Measurements from ENCODE around the gene RPS15.

The RPS15 gene

DNA sequence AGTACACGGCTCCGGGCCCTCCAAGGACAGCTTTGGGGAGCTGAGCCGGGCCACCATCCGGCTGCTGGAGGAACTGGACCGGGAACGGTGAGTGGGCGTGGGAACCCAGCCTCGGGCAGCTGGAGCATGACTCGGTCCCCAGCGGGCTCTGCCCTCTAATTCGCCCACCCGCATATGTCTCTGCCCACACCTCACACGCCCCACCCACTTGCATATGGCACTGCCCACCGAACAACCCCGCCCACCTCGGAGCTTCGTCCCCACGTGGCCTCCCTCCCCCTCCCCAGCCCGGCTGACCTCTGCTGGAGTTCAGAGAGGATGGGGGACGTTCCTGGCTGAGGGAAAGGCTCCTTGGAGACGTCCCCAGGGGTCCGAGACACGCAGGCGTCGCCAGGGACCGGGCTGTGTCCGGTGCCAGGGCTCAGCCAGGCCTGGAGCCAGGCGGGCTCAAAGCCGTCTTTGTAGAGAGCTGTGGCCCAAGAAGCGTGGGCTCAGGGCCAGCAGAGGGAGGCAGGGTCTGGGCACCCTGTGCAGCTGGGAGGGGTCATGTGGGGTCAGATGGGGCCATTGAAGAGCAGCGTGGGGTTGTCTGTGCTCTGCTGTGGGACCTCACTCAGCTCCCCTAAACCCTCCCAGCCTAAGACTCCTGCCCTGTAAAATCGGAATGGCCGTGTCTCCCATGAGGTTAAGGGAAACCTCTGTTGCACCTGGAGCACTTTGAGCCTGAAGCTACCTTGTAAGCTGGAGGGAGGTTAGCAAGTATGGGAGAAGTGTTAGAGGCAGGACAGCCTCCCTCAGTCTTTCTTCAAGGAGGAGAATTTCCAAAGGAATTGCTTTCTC, 15.5 kb downstream of the RPS15 start:
- Histone ChIP-seq H3K4me3 (ENCODE audit: low read length) (no peak overlapping the region), H2AFZ (ENCODE audit: low read depth, low read length) (no peak overlapping the region), H3K4me1 (ENCODE audit: low read length) (peaks cover 6% of the 10 kb centered on the region), H3K9me3 (ENCODE audit: insufficient read depth, low read length) (no peaks in the 10 kb centered on the region), H3K36me3 (replicated peaks; ENCODE audit: low read depth, low read length) (no peaks in the 10 kb centered on the region), H3K27ac (ENCODE audit: low read length) (no peak overlapping the region), H3K27me3 (ENCODE audit: low read depth, low read length) (no peaks in the 10 kb centered on the region), H3K4me2 (ENCODE audit: low read length) (no peak overlapping the region), H3K79me2 (ENCODE audit: low read length) (no peaks in the 10 kb centered on the region), H4K20me1 (ENCODE audit: insufficient read depth, low read length) (peaks cover 3% of the 10 kb centered on the region; the same call in 1 of the 2 replicates), H3K9ac (ENCODE audit: low read length) (no peak overlapping the region)
- TF ChIP-seq EZH2phosphoT487 (IDR thresholded peaks at IDR 0.05; ENCODE audit: low read depth) = no peak
- no peak for TF ChIP-seq CTCF (IDR thresholded peaks at IDR 0.05; ENCODE audit: low read depth, low read length)

DNA sequence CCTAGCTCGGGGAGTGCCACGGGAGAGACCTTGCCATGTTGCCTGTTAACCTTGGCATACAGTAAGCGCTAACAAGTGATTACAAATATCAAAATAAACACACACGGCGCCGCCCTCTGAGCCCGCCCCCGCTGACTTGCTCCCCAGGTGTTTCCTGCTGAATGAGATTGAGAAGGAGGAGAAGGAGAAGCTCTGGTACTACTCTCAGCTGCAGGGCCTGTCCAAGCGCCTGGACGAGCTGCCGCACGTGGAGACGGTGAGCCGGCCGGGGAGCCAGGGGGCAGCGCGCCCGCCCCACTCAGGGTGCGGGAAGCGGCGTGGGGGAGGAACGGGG, 16.8 kb downstream of the RPS15 start:
- no peaks in the 10 kb centered on the region for H3K79me2 ChIP-seq (ENCODE audit: low read length)
- no peak for TF ChIP-seq CTCF (IDR thresholded peaks at IDR 0.05; ENCODE audit: low read depth, low read length)
- no peak for TF ChIP-seq EZH2phosphoT487 (IDR thresholded peaks at IDR 0.05; ENCODE audit: low read depth)
- H3K9ac ChIP-seq (ENCODE audit: low read length) = no peak overlapping the region
- no peak overlapping the region for H3K4me3 ChIP-seq (ENCODE audit: low read length)
- H3K4me1 ChIP-seq (ENCODE audit: low read length) = peaks cover 7% of the 10 kb centered on the region
- no peak overlapping the region for H2AFZ ChIP-seq (ENCODE audit: low read depth, low read length)
- H3K4me2 ChIP-seq (ENCODE audit: low read length) = no peak overlapping the region
- no peaks in the 10 kb centered on the region for H3K9me3 ChIP-seq (ENCODE audit: insufficient read depth, low read length)
- H4K20me1 ChIP-seq (ENCODE audit: insufficient read depth, low read length) = peaks cover 3% of the 10 kb centered on the region; the same call in 1 of the 2 replicates
- H3K27ac ChIP-seq (ENCODE audit: low read length) = no peak overlapping the region
- no peaks in the 10 kb centered on the region for H3K36me3 ChIP-seq (replicated peaks; ENCODE audit: low read depth, low read length)
- no peaks in the 10 kb centered on the region for H3K27me3 ChIP-seq (ENCODE audit: low read depth, low read length)

- H4K20me1 ChIP-seq (ENCODE audit: insufficient read depth, low read length) = peaks cover 3% of the 10 kb centered on the region; the same call in 1 of the 2 replicates
- no peaks in the 10 kb centered on the region for H3K79me2 ChIP-seq (ENCODE audit: low read length)
- H3K4me1 ChIP-seq (ENCODE audit: low read length) = peaks cover 7% of the 10 kb centered on the region
- no peak overlapping the region for H3K4me2 ChIP-seq (ENCODE audit: low read length)
- H3K27ac ChIP-seq (ENCODE audit: low read length) = no peak overlapping the region
- no peaks in the 10 kb centered on the region for H3K36me3 ChIP-seq (replicated peaks; ENCODE audit: low read depth, low read length)
- TF ChIP-seq EZH2phosphoT487 (IDR thresholded peaks at IDR 0.05; ENCODE audit: low read depth) (no peak), CTCF (IDR thresholded peaks at IDR 0.05; ENCODE audit: low read depth, low read length) (no peak)
- no peaks in the 10 kb centered on the region for H3K9me3 ChIP-seq (ENCODE audit: insufficient read depth, low read length)
- no peaks in the 10 kb centered on the region for H3K27me3 ChIP-seq (ENCODE audit: low read depth, low read length)
- H3K9ac ChIP-seq (ENCODE audit: low read length) = no peak overlapping the region
- H2AFZ ChIP-seq (ENCODE audit: low read depth, low read length) = no peak overlapping the region
- H3K4me3 ChIP-seq (ENCODE audit: low read length) = no peak overlapping the region
Measured at GRCh38 chr19:1455336-1456120, 17.3 kb downstream of the RPS15 start.
